ENCODE measurements around the gene MICAL3. TPM values are rescaled to one million over a fixed set of nuclear protein-coding genes. Genes with fewer than 3 reads are reported as not detected.

Gene MICAL3
- polyA plus RNA-seq, 2 of the 4 experiments (the other 2 are of a cell fraction), result 20.5 to 30.1 TPM

GRCh38 chr22:17960695-17961445, 63.5 kb downstream of the MICAL3 start:
- DNase-seq (ENCODE audit: low read depth in 1 of 2, low spot score in 1 of 2) (no peak), FAIRE-seq (no peak), ATAC-seq (no peak)
- H3K27ac ChIP-seq, result 0 out of 6 replicates have a peak overlapping the region, but pooled peaks of 1 of the 2 experiments have one; percentile 7
- no peak overlapping the region for H3K4me2 ChIP-seq
- POLR2A ChIA-PET, result no interaction called here
- peaks cover 6% of the 10 kb centered on the region for H3K4me1 ChIP-seq
- 91% methylated on average over 19 of the region's 19 CpGs for WGBS (ENCODE audit: missing lambda C conversion rate)
- CTCF ChIA-PET, result interaction anchor here (0.7 to 3.0 kb wide), 4 partner anchors 8 to 115 kb away, joined by 3 to 12 read pairs (median 8); no protein-coding TSS in a partner anchor
- H3K4me3 ChIP-seq, result no peak overlapping the region
- TF ChIP-seq JUNB (IDR thresholded peaks at IDR 0.05) (no peak), EHF (CRISPR knock-in tag; IDR thresholded peaks at IDR 0.05) (no peak), RNF2 (IDR thresholded peaks at IDR 0.05; ENCODE audit: borderline replicate concordance, low read depth) (no peak), MYC (IDR thresholded peaks at IDR 0.05; ENCODE audit: borderline replicate concordance, low read length) (no peak), HES2 (IDR thresholded peaks at IDR 0.05) (no peak), MAFK (IDR thresholded peaks at IDR 0.05; ENCODE audit: partially characterized antibody) (no peak), CEBPB (IDR thresholded peaks at IDR 0.05) (no peak), TFCP2L1 (CRISPR knock-in tag; IDR thresholded peaks at IDR 0.05) (no peak), E2F6 (IDR thresholded peaks at IDR 0.05; ENCODE audit: borderline replicate concordance, low read depth) (no peak), CHD4 (IDR thresholded peaks at IDR 0.05; ENCODE audit: borderline replicate concordance) (no peak), BHLHE40 (IDR thresholded peaks at IDR 0.05; ENCODE audit: low read depth, low read length) (no peak), HDAC2 (IDR thresholded peaks at IDR 0.05) (no peak), HOXB13 (CRISPR knock-in tag; IDR thresholded peaks at IDR 0.05; ENCODE audit: low read depth) (no peak), TP53 (CRISPR knock-in tag; IDR thresholded peaks at IDR 0.05) (no peak)
- TF ChIP-seq, protein P1, sequence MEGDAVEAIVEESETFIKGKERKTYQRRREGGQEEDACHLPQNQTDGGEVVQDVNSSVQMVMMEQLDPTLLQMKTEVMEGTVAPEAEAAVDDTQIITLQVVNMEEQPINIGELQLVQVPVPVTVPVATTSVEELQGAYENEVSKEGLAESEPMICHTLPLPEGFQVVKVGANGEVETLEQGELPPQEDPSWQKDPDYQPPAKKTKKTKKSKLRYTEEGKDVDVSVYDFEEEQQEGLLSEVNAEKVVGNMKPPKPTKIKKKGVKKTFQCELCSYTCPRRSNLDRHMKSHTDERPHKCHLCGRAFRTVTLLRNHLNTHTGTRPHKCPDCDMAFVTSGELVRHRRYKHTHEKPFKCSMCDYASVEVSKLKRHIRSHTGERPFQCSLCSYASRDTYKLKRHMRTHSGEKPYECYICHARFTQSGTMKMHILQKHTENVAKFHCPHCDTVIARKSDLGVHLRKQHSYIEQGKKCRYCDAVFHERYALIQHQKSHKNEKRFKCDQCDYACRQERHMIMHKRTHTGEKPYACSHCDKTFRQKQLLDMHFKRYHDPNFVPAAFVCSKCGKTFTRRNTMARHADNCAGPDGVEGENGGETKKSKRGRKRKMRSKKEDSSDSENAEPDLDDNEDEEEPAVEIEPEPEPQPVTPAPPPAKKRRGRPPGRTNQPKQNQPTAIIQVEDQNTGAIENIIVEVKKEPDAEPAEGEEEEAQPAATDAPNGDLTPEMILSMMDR (IDR thresholded peaks at IDR 0.05), result no peak
- TF ChIP-seq, protein P2, sequence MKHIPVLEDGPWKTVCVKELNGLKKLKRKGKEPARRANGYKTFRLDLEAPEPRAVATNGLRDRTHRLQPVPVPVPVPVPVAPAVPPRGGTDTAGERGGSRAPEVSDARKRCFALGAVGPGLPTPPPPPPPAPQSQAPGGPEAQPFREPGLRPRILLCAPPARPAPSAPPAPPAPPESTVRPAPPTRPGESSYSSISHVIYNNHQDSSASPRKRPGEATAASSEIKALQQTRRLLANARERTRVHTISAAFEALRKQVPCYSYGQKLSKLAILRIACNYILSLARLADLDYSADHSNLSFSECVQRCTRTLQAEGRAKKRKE (CRISPR knock-in tag; IDR thresholded peaks at IDR 0.05; ENCODE audit: low read depth), result no peak
- TF ChIP-seq, protein P3, sequence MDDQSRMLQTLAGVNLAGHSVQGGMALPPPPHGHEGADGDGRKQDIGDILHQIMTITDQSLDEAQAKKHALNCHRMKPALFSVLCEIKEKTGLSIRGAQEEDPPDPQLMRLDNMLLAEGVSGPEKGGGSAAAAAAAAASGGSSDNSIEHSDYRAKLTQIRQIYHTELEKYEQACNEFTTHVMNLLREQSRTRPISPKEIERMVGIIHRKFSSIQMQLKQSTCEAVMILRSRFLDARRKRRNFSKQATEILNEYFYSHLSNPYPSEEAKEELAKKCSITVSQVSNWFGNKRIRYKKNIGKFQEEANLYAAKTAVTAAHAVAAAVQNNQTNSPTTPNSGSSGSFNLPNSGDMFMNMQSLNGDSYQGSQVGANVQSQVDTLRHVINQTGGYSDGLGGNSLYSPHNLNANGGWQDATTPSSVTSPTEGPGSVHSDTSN (IDR thresholded peaks at IDR 0.05), result no peak
- no peaks in the 10 kb centered on the region for H3K9me3 ChIP-seq

DNA sequence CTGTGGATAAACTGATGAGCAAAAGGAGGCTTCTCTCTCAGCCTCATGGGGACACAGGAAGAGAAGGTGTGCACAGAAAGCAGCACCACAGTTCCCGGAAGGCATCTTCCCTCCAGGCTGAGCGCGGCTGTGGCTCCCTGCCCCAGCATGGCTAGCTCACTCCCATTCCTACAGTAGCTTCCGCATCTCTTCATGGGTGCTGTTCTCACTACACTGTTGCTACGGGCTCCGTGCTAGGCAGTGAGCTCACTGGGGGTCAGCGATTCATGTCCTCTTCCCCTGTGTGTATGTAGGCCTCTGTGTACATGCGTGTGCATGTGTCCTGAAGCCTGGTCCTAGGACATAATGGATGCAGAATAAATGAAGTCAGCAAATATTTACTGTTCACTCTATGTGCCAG, 64.3 kb downstream of the MICAL3 start:
- H3K4me1 ChIP-seq, result peaks cover 10% of the 10 kb centered on the region
- ChIA-PET POLR2A (no interaction called here), CTCF (interaction anchor here (0.7 to 3.0 kb wide), 5 partner anchors 9 to 116 kb away, joined by 3 to 12 read pairs (median 3); no protein-coding TSS in a partner anchor)
- FAIRE-seq (no peak), ATAC-seq (no peak), DNase-seq (ENCODE audit: low read depth in 1 of 2, low spot score in 1 of 2) (no peak)
- 97% methylated on average over 8 of the region's 8 CpGs for WGBS (ENCODE audit: missing lambda C conversion rate)
- TF ChIP-seq, protein P4, sequence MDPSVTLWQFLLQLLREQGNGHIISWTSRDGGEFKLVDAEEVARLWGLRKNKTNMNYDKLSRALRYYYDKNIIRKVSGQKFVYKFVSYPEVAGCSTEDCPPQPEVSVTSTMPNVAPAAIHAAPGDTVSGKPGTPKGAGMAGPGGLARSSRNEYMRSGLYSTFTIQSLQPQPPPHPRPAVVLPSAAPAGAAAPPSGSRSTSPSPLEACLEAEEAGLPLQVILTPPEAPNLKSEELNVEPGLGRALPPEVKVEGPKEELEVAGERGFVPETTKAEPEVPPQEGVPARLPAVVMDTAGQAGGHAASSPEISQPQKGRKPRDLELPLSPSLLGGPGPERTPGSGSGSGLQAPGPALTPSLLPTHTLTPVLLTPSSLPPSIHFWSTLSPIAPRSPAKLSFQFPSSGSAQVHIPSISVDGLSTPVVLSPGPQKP (IDR thresholded peaks at IDR 0.05; ENCODE audit: low read depth, low read length), result no peak
- TF ChIP-seq FOXS1 (CRISPR knock-in tag; IDR thresholded peaks at IDR 0.05) (no peak), ZSCAN20 (CRISPR knock-in tag; IDR thresholded peaks at IDR 0.05) (no peak), E2F6 (IDR thresholded peaks at IDR 0.05; ENCODE audit: borderline replicate concordance, low read depth) (no peak), ZNF302 (CRISPR knock-in tag; IDR thresholded peaks at IDR 0.05) (no peak), HEYL (CRISPR knock-in tag; IDR thresholded peaks at IDR 0.05) (no peak)
- H3K27ac ChIP-seq, result no peak overlapping the region
- H3K4me2 ChIP-seq, result no peak overlapping the region
- no peaks in the 10 kb centered on the region for H3K9me3 ChIP-seq
- H3K4me3 ChIP-seq, result no peak overlapping the region
